ENCODE measurements around the gene SLC25A43. TPM values are rescaled to one million over a fixed set of nuclear protein-coding genes. Genes with fewer than 3 reads are reported as not detected.
"Not testable (repeated sequence)": the region's sequence is repeated elsewhere in the genome, so short reads cannot be mapped to it uniquely, and the experiment has no call there.

SLC25A43 gene
- total RNA-seq, 1 donor from 2014 or later: 26.6 TPM

GRCh38 chrX:119488749-119489148 is 89.6 kb downstream of the SLC25A43 start:
- H3K27me3 ChIP-seq: no peaks in the 10 kb centered on the region
- H3K36me3 ChIP-seq: no peaks in the 10 kb centered on the region
- H3K27ac ChIP-seq: no peak overlapping the region
- intact Hi-C loops (cut with DNase I): loop anchor here (1.0 kb wide), 1 partner anchor 24 kb away; no protein-coding TSS in a partner anchor
- peak in 1 of 2 donors; percentile 80 for DNase-seq (ENCODE audit: low spot score in 2 of 2)
- no peak overlapping the region for H3K4me3 ChIP-seq
- H3K9me3 ChIP-seq: no peaks in the 10 kb centered on the region
- TF ChIP-seq CTCF (IDR thresholded peaks at IDR 0.05): peak; percentile 28 to 65 (median 44)
- no peaks in the 10 kb centered on the region for H3K4me1 ChIP-seq

GRCh38 chrX:119489212-119490074 is 90.3 kb downstream of the SLC25A43 start:
- TF ChIP-seq CTCF (IDR thresholded peaks at IDR 0.05): no peak
- no peak overlapping the region for H3K4me3 ChIP-seq
- no peaks in the 10 kb centered on the region for H3K9me3 ChIP-seq
- no peaks in the 10 kb centered on the region for H3K4me1 ChIP-seq
- H3K27me3 ChIP-seq: no peaks in the 10 kb centered on the region
- H3K36me3 ChIP-seq: no peaks in the 10 kb centered on the region
- DNase-seq (ENCODE audit: low spot score in 2 of 2): no peak
- intact Hi-C loops (cut with DNase I): loop anchor here (1.0 kb wide), 1 partner anchor 23 kb away; no protein-coding TSS in a partner anchor
- H3K27ac ChIP-seq: no peak overlapping the region

- H3K27me3 ChIP-seq: no peaks in the 10 kb centered on the region
- no peak overlapping the region for H3K27ac ChIP-seq
- intact Hi-C loops (cut with DNase I): no loop called here
- H3K4me1 ChIP-seq: no peaks in the 10 kb centered on the region
- no peaks in the 10 kb centered on the region for H3K9me3 ChIP-seq
- no peaks in the 10 kb centered on the region for H3K36me3 ChIP-seq
- no peak for TF ChIP-seq CTCF (IDR thresholded peaks at IDR 0.05)
- H3K4me3 ChIP-seq: no peak overlapping the region
- no peak for DNase-seq (ENCODE audit: low spot score in 2 of 2)
Observed at GRCh38 chrX:119492463-119492862, 93.3 kb downstream of the SLC25A43 start.

GRCh38 chrX:119493851-119494495 is 94.8 kb downstream of the SLC25A43 start:
- DNase-seq (ENCODE audit: low spot score in 2 of 2); H3K4me3 ChIP-seq; H3K9me3 ChIP-seq; intact Hi-C loops (cut with DNase I); H3K4me1 ChIP-seq; H3K36me3 ChIP-seq; H3K27ac ChIP-seq; H3K27me3 ChIP-seq: not testable (repeated sequence)

GRCh38 chrX:119495734-119496726 is 96.9 kb downstream of the SLC25A43 start:
- no peak for DNase-seq (ENCODE audit: low spot score in 2 of 2)
- intact Hi-C loops (cut with DNase I): no loop called here

More at GRCh38 chrX:119495734-119496726, 96.9 kb downstream of the SLC25A43 start:
- H3K4me3 ChIP-seq: no peak overlapping the region
- H3K36me3 ChIP-seq: no peaks in the 10 kb centered on the region
- no peaks in the 10 kb centered on the region for H3K9me3 ChIP-seq
- no peaks in the 10 kb centered on the region for H3K27me3 ChIP-seq
- H3K4me1 ChIP-seq: no peaks in the 10 kb centered on the region
- no peak for TF ChIP-seq CTCF (IDR thresholded peaks at IDR 0.05)
- H3K27ac ChIP-seq: no peak overlapping the region
